Left lobe of liver (tissue), 1 donor: ENCODE results near the gene CHMP4A. TPM values are rescaled to one million over a fixed set of nuclear protein-coding genes. Genes with fewer than 3 reads are reported as not detected.

Source experiments
- total RNA-seq: library from RNA; stranded (reverse); gene quantifications from one replicate; pipeline ENCODE4 v1.2.1, GENCODE V29; 2021
- donor health status: DM: no; HTN: yes; CAD: no.

Gene CHMP4A
- total RNA-seq, 1 donor from 2014 or later = 14.4 TPM

Other genes starting within 250 kb of the CHMP4A start
- 46.4 TPM for gene DHRS4L2, start 224.6 kb downstream of the CHMP4A start, total RNA-seq
- 2.0 TPM for gene CARMIL3, start 161.5 kb downstream of the CHMP4A start, total RNA-seq
- 0.40 TPM for gene CPNE6, start 141.9 kb downstream of the CHMP4A start, total RNA-seq
- 590 TPM for gene PCK2, start 119.2 kb downstream of the CHMP4A start, total RNA-seq
- 212 TPM for gene DCAF11, start 98.7 kb downstream of the CHMP4A start, total RNA-seq
- 3.5 TPM for gene NRL, start 98.5 kb downstream of the CHMP4A start, total RNA-seq
- 34.9 TPM for gene FITM1, start 82.8 kb downstream of the CHMP4A start, total RNA-seq
- gene PSME1, start 77.3 kb downstream of the CHMP4A start, total RNA-seq = 98.1 TPM
- gene EMC9, start 71.9 kb downstream of the CHMP4A start, total RNA-seq = 24.2 TPM
- gene PSME2, start 66.9 kb downstream of the CHMP4A start, total RNA-seq = 124 TPM
- gene RNF31, start 66.0 kb downstream of the CHMP4A start, total RNA-seq = 28.6 TPM
- gene IRF9, start 52.2 kb downstream of the CHMP4A start, total RNA-seq = 25.1 TPM
- 2.6 TPM for gene REC8, start 41.4 kb downstream of the CHMP4A start, total RNA-seq
- gene IPO4, start 24.7 kb downstream of the CHMP4A start, total RNA-seq = 20.2 TPM
- 47.1 TPM for gene TM9SF1, start 18.0 kb downstream of the CHMP4A start, total RNA-seq
- 0.35 TPM for gene TSSK4, start 7.8 kb downstream of the CHMP4A start, total RNA-seq
- gene MDP1, start 2.6 kb upstream of the CHMP4A start, total RNA-seq = 5.0 TPM
- gene NEDD8, start 18.9 kb upstream of the CHMP4A start, total RNA-seq = 66.7 TPM
- 30.3 TPM for gene GMPR2, start 19.4 kb upstream of the CHMP4A start, total RNA-seq
- 24.2 TPM for gene TINF2, start 29.1 kb upstream of the CHMP4A start, total RNA-seq
- 1.8 TPM for gene TGM1, start 49.7 kb upstream of the CHMP4A start, total RNA-seq
- 15.8 TPM for gene RABGGTA, start 58.1 kb upstream of the CHMP4A start, total RNA-seq
- 91.0 TPM for gene DHRS1, start 86.3 kb upstream of the CHMP4A start, total RNA-seq
- gene NOP9, start 86.4 kb upstream of the CHMP4A start, total RNA-seq = 17.2 TPM
- gene CIDEB, start 94.5 kb upstream of the CHMP4A start, total RNA-seq = 216 TPM
- gene LTB4R2, start 96.7 kb upstream of the CHMP4A start, total RNA-seq = 6.9 TPM
- gene LTB4R, start 98.0 kb upstream of the CHMP4A start, total RNA-seq = 7.2 TPM
- 5.5 TPM for gene ADCY4, start 121.6 kb upstream of the CHMP4A start, total RNA-seq
- 0.68 TPM for gene RIPK3, start 126.5 kb upstream of the CHMP4A start, total RNA-seq
- gene NFATC4, start 154.7 kb upstream of the CHMP4A start, total RNA-seq = 1.4 TPM
- gene NYNRIN, start 185.5 kb upstream of the CHMP4A start, total RNA-seq = 2.3 TPM
- gene CBLN3, start 216.2 kb upstream of the CHMP4A start, total RNA-seq = 1.4 TPM
- gene KHNYN, start 216.5 kb upstream of the CHMP4A start, total RNA-seq = 29.3 TPM
- gene SDR39U1, start 229.3 kb upstream of the CHMP4A start, total RNA-seq = 32.4 TPM